Stomach (tissue), 9 donors: Measurements from ENCODE around the gene APCDD1L. TPM values are rescaled to one million over a fixed set of nuclear protein-coding genes. Genes with fewer than 3 reads are reported as not detected.

Source experiments
- DNase-seq, 2 donors: peaks; one replicate each; pipeline versions ENCODE4 v3.0.0 to v3.0.0-alpha.2; 2013 to 2019
- H3K27ac ChIP-seq, 5 donors: fragments of 200-600 bp in 4 of 5; sonication (generic) in 4 of 5; one replicate each; pipeline ENCODE4 v1.5.1; 2013 to 2019; ENCODE audit warnings: mild to moderate bottlenecking in 1 of 5, moderate library complexity in 1 of 5
- H3K27me3 ChIP-seq, 3 donors: fragments of 200-600 bp; sonication (generic); one replicate each; pipeline ENCODE4 v1.5.1; 2017 to 2019; ENCODE audit warnings: mixed run types in 1 of 3
- H3K36me3 ChIP-seq, 4 donors: fragments of 200-600 bp; sonication (generic); 1 replicate in 3 of 4; 2 replicates in 1 of 4; pipeline ENCODE4 v1.5.1; 2016 to 2019
- H3K4me1 ChIP-seq, 4 donors: fragments of 200-600 bp; sonication (generic); one replicate each; pipeline ENCODE4 v1.5.1; 2016 to 2019
- H3K4me3 ChIP-seq, 4 donors: fragments of 200-600 bp; sonication (generic) in 3 of 4; one replicate each; pipeline ENCODE4 v1.5.1; 2016 to 2019; ENCODE audit warnings: mild to moderate bottlenecking in 1 of 4
- H3K9me3 ChIP-seq, 4 donors: fragments of 200-600 bp; sonication (generic); one replicate each; pipeline ENCODE4 v1.5.1; 2016 to 2019
- EP300 ChIP-seq: sonication (generic); formaldehyde crosslinking; IDR thresholded peaks from one replicate; pipeline ENCODE4 v1.6.1; 2017; ENCODE audit warnings: antibody characterized with exemption
- POLR2A ChIP-seq, 4 donors: fragments of 450-650 bp; IDR thresholded peaks; one replicate each; pipeline ENCODE4 v1.6.1; 2016; ENCODE audit warnings: antibody characterized with exemption in 4 of 4, control low read depth in 2 of 4, mild to moderate bottlenecking in 1 of 4, moderate library complexity in 1 of 4
- POLR2AphosphoS5 ChIP-seq, 3 donors: sonication (generic); formaldehyde crosslinking; IDR thresholded peaks; one replicate each; pipeline ENCODE4 v1.6.1; 2016; ENCODE audit warnings: antibody characterized with exemption in 3 of 3
- WGBS, 5 donors: extraction: QIAGEN DNeasy Blood & Tissue Kit in 3 of 5; methylation state at CpG; one replicate each; pipeline versions ENCODE4 v1.1.5 to v1.1.7; 2013 to 2018; 5-methylcytosine and 5-hydroxymethylcytosine counted together
- intact Hi-C: fragments of 100-400 bp; cut with DNase I; formaldehyde crosslinking; loops from one replicate; pipeline ENCODE4 v1.15.1; 2023; ENCODE audit warnings: low total_unique reads
- polyA plus RNA-seq, 3 donors: library from polyadenylated mRNA; stranded (reverse); fragments of 200-250 nt; gene quantifications; one replicate each; pipeline ENCODE4 v1.2.3, GENCODE V29; 2013
- total RNA-seq, 5 donors: library from RNA; depleted of rRNA; stranded (reverse); fragments of >200 nt; gene quantifications; one replicate each; pipeline versions ENCODE4 v1.1.0 to v1.2.3, GENCODE V29; 2014 to 2016
- TF ChIP-seq, protein P1 (sequence below), 7 experiments: fragments of 450-650 bp in 4 of 7; fragments of 200-600 bp in 3 of 7; sonication (generic) in 3 of 7; IDR thresholded peaks; one replicate each; pipeline ENCODE4 v1.5.1; 2016 to 2019; ENCODE audit warnings: antibody characterized with exemption in 7 of 7, control low read depth in 2 of 7, mild to moderate bottlenecking in 1 of 7
- donor health status: healthy with polysubstance abuse.
- donor health status: Bipolar disorder and iron deficiency.
- donor health status: healthy.

The APCDD1L gene
- total and polyA plus RNA-seq, 8 donors = 0.12 to 2.0 (median 0.85) TPM; not detected in 4

DNA sequence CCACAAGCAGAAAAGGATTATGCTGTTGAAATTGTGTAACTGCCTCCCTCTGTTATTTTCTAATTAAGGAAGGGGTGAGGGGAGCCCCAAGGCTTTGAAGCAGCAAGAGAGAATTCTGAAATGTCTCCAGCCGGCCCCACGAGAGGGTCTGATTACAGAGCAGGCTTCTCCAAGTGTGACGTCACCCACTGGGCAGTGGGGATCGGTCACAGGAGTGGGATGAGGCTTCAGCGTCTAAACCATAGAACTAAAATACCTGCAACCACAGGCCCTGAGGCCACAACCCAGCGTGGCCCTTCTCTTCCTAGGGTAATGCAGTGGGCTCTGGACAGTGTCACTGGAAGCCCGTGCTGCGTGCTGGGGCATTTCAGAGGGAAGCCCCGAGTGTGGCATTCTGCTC, 38.6 kb upstream of the APCDD1L start:
- DNase-seq = peak in 1 of 2 donors; percentile 82
- WGBS, 5 donors = 45 to 62% (median 58%) methylated on average over 9 of the region's 9 CpGs
- H3K36me3 ChIP-seq = no peaks in the 10 kb centered on the region
- H3K27ac ChIP-seq = no peak overlapping the region
- H3K9me3 ChIP-seq = no peaks in the 10 kb centered on the region
- intact Hi-C loops = no loop called here
- peaks cover 0 to 25% (median 4%) of the 10 kb centered on the region in 3 donors for H3K27me3 ChIP-seq
- no peak for TF ChIP-seq POLR2A (IDR thresholded peaks at IDR 0.05)
- no peak for TF ChIP-seq EP300
- TF ChIP-seq POLR2AphosphoS5 (IDR thresholded peaks at IDR 0.05) = no peak
- TF ChIP-seq, protein P1, sequence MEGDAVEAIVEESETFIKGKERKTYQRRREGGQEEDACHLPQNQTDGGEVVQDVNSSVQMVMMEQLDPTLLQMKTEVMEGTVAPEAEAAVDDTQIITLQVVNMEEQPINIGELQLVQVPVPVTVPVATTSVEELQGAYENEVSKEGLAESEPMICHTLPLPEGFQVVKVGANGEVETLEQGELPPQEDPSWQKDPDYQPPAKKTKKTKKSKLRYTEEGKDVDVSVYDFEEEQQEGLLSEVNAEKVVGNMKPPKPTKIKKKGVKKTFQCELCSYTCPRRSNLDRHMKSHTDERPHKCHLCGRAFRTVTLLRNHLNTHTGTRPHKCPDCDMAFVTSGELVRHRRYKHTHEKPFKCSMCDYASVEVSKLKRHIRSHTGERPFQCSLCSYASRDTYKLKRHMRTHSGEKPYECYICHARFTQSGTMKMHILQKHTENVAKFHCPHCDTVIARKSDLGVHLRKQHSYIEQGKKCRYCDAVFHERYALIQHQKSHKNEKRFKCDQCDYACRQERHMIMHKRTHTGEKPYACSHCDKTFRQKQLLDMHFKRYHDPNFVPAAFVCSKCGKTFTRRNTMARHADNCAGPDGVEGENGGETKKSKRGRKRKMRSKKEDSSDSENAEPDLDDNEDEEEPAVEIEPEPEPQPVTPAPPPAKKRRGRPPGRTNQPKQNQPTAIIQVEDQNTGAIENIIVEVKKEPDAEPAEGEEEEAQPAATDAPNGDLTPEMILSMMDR (IDR thresholded peaks at IDR 0.05) = no peak
- no peak overlapping the region for H3K4me3 ChIP-seq
- H3K4me1 ChIP-seq = peaks cover 0 to 8% (median 0%) of the 10 kb centered on the region in 4 donors

DNA sequence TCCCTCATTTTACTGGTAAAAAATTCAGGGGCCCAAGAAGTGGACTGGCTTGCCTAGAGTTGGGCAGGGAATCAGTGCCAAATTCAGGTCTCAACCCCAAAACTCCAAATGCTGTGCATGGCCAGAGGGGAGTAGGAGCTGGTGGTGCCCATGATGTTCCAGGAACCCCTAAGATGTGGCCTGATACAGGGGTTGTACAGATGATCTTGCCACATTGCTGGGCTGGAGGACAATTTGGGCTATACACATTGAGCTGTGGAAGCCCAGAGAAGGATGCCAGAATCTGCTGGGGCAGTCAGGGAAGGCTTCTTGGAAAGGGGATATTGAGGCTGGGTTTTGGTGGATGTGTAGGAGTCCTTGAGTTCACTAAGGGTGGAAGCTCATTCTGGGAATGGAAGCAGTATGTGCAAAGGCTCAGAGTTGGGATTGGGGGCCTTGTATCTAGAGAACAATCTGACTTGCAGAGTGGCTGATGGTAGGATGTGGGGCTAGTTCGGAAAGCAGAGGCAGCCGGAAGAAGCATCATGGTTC, 38.0 kb upstream of the APCDD1L start:
- Histone ChIP-seq H3K9me3 (no peaks in the 10 kb centered on the region), H3K27me3 (peaks cover 0 to 28% (median 4%) of the 10 kb centered on the region in 3 donors), H3K36me3 (no peaks in the 10 kb centered on the region), H3K27ac (no peak overlapping the region), H3K4me1 (peaks cover 0 to 8% (median 0%) of the 10 kb centered on the region in 4 donors), H3K4me3 (no peak overlapping the region)
- intact Hi-C loops = no loop called here
- WGBS, 5 donors = 88 to 100% (median 97%) methylated on average over 2 of the region's 2 CpGs
- TF ChIP-seq, protein P1 (IDR thresholded peaks at IDR 0.05) = no peak
- no peak for TF ChIP-seq POLR2A (IDR thresholded peaks at IDR 0.05)
- no peak for TF ChIP-seq POLR2AphosphoS5 (IDR thresholded peaks at IDR 0.05)
- no peak for TF ChIP-seq EP300
- DNase-seq = no peak

DNA sequence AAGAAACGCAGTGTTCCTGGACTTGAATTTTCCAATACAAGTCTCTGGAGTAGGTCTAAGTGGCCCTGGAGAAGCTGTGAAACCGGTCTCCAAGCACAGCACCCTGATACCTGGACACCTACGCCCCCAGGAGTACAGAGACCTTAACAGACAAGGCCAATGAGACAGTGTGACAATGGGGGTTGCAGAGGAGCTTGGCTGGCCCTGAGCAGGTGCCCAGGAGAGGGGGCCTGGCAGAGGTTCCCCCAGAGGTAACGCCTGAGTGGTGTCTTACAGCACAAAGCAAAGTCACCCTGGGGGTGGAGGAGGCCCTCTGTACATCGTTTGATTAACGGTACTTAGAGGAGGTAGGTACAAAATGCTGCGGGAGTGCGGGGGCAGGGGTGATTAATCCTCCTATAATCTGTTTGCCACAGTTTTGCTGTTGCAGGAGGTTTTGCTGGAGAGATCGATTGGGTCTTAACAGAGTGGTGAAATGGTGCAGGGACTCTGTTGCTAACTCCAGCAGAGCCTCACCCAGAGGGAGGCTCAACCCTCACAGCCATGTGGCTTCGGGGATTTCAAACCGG, 37.3 kb upstream of the APCDD1L start:
- no peak for DNase-seq
- H3K9me3 ChIP-seq = no peaks in the 10 kb centered on the region
- H3K4me3 ChIP-seq = no peak overlapping the region
- no peak overlapping the region for H3K27ac ChIP-seq
- 70 to 83% (median 74%) methylated on average over 8 to 11 of the region's 11 CpGs for WGBS, 5 donors
- TF ChIP-seq EP300 (no peak), POLR2AphosphoS5 (IDR thresholded peaks at IDR 0.05) (no peak), POLR2A (IDR thresholded peaks at IDR 0.05) (no peak)
- TF ChIP-seq, protein P1 (IDR thresholded peaks at IDR 0.05) = no peak
- intact Hi-C loops = no loop called here
- H3K27me3 ChIP-seq = peaks cover 0 to 36% (median 4%) of the 10 kb centered on the region in 3 donors
- peaks cover 0 to 8% (median 0%) of the 10 kb centered on the region in 4 donors for H3K4me1 ChIP-seq
- H3K36me3 ChIP-seq = no peaks in the 10 kb centered on the region

DNA sequence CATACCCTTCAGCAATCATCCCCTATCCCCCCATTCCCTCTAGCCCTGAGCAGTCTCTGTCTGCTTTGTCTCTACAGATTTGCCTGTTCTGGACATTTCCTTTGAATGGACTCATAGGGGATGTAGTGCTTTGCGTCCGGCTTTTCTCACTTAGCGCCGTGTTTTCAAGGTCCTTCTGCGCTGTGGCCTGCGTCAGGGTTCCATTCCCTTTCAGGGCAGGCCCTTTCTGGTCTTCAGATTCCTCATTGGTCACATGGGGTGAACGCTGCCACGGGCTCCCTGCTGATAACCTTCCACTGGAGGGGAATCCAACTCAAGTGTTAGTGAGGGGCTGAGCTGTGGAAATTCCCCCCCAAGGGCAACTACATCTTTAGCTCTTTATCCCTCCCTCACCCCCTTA, 36.4 kb upstream of the APCDD1L start:
- H3K9me3 ChIP-seq = no peaks in the 10 kb centered on the region
- 84 to 94% (median 92%) methylated on average over 8 of the region's 8 CpGs for WGBS, 5 donors
- no peaks in the 10 kb centered on the region for H3K36me3 ChIP-seq
- no peak for TF ChIP-seq POLR2AphosphoS5 (IDR thresholded peaks at IDR 0.05)
- TF ChIP-seq POLR2A (IDR thresholded peaks at IDR 0.05) = no peak
- TF ChIP-seq, protein P1 (IDR thresholded peaks at IDR 0.05) = no peak
- TF ChIP-seq EP300 = no peak
- H3K27me3 ChIP-seq = peaks cover 0 to 43% (median 7%) of the 10 kb centered on the region in 3 donors
- H3K27ac ChIP-seq = no peak overlapping the region
- H3K4me1 ChIP-seq = peaks cover 0 to 8% (median 0%) of the 10 kb centered on the region in 4 donors
- H3K4me3 ChIP-seq = no peak overlapping the region
- intact Hi-C loops = no loop called here
- DNase-seq = no peak
